HS-5 (cell line): Measurements from ENCODE around the gene SH2B2.

ENCODE experiments used
- DNase-seq: peaks from one replicate; pipeline ENCODE4 v3.0.0-alpha.2; 2012; ENCODE audit warnings: low read depth

The SH2B2 gene

DNA sequence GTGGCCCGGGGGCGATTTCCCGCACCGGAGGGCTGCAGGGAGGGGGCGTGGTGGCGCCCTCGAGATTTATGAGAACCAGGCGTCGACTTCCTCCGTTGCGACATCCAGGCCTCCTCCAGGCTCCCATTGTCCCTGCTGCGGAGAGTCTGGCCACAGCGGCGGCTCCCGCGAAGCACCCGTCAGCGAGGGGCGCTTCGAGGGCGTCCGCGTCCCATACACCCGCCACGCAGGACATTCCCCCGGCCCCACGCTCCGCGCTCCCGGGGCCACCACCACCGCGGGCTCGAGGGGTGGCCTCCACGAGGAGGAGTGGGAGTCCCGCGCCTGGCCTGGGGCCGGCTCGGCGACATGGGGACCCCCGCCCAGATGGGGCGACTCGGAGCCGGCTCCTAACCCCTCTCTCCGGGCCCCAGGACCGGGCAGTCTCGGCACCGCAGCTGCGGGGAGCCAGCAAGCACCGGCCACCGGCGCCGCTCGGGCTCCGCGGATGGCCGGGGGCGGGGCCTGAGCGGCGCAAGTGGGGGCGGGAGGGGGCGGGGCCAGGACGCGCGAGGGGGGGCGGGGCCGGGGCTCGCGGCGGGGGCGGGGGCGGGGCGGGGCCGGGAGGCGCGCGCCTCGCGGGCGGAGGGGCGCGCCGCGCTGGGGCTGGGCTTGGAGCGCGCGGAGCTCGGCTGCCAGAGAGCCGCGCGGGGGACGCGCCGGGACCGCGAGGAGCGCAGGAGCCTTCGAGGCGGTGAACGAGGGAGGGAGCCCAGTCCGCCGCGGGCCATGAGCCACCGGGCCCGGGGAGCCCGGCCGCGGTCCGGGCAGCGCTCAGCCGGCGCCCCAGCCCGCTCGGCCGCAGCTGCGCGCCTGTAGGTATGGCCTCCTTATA lies at the start of gene SH2B2:
TSS of gene SH2B2 (plus strand) at position 632 of the 874 bp plus-strand sequence. CDS start 13,683 bp downstream, outside the sequence.
- DNase-seq: no peak

DNA sequence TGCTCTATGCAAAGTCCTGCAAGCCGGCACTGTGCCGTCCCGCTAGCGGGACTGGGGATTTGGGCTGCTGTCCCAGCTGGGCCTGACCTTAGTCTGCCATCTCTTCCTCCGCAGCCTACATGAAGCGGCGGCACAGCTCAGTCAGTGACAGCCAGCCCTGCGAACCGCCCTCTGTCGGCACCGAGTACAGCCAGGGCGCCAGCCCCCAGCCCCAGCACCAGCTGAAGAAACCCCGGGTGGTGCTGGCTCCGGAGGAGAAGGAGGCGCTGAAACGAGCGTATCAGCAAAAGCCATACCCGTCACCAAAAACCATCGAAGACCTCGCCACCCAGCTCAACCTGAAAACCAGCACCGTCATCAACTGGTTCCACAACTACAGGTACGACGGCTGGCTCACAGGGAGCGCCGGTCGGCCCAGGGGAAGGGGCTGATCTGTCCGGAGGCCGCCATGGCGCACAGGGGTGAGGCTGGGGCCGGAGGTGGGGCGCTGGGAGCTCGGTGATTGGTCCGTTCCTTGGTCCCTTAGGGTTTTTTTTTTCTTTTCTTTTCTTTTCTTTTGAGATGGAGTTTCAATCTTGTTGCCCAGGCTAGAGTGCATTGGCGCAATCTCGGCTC lies 47.4 kb upstream of the SH2B2 start:
- DNase-seq: no peak

DNA sequence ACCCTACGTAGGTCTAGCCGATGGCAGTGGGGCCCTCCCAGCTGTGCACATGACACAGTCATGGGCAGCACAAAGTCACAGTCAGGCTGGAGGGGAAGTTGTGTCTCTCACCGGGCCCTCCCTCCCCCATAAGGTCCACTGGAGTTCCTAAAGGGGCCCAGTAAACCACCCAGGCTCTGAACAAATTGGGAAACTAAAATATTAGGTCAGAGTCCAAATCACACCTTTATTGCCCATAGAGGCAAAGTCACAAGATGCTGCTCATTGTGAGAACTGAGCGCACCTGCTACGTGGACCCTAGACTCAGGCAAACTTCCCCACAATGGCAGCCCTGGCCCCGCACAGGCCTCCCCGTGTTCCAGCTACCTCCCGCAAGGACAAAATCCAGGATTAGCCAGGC lies 45.2 kb upstream of the SH2B2 start:
- no peak for DNase-seq

DNA sequence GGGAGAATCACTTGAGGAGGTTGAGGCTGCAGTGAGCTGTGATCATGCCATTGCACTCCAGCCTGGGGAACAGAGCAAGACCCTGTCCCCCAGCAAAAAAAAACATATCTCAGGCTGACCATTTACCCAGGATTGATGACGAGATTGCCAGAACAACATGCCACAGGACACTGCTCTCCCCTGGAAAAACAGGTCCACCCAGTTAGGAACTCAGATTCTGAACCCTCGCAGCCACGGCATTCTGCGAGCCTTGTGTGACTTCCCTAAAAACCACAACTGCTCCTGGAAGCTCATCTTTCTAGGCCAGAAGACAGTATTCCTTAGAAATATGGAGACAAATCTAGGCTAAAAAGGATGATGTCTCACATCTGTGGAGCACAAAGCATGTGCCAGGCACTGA lies 42.1 kb upstream of the SH2B2 start:
- no peak for DNase-seq

GRCh38 chr7:102248081-102248455 lies 38.6 kb upstream of the SH2B2 start:
- no peak for DNase-seq

DNA sequence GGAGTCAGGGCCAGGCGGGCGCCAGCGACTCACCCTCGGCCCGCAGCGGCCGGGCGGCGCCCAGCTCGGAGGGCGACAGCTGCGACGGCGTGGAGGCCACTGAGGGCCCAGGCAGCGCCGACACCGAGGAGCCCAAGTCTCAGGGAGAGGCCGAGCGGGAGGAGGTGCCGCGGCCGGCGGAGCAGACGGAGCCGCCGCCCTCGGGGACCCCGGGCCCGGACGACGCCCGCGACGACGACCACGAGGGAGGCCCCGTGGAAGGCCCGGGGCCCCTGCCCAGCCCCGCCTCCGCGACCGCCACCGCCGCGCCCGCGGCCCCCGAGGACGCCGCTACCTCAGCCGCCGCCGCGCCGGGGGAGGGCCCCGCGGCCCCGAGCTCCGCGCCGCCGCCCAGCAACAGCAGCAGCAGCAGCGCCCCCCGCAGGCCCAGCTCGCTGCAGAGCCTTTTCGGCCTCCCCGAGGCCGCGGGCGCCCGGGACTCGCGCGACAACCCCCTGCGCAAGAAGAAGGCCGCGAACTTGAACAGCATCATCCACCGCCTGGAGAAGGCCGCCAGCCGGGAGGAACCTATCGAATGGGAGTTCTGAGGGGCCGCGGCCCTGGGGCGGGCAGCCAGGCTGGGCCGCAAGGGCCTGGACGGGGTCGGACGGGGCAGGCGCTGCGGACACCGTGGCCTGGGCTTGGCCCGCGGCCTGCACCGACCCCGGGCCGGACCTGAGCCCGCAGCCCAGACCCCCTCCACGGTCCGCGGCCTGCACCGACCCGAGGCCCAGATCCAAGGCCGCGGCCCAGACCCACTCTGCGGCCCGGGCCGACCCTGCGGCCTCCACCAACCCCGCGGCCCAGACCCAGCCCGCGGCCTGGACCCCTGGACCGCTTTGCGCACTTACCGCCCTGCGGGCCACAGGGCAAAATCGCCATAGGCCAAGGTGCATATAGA lies 37.9 kb upstream of the SH2B2 start:
- no peak for DNase-seq

DNA sequence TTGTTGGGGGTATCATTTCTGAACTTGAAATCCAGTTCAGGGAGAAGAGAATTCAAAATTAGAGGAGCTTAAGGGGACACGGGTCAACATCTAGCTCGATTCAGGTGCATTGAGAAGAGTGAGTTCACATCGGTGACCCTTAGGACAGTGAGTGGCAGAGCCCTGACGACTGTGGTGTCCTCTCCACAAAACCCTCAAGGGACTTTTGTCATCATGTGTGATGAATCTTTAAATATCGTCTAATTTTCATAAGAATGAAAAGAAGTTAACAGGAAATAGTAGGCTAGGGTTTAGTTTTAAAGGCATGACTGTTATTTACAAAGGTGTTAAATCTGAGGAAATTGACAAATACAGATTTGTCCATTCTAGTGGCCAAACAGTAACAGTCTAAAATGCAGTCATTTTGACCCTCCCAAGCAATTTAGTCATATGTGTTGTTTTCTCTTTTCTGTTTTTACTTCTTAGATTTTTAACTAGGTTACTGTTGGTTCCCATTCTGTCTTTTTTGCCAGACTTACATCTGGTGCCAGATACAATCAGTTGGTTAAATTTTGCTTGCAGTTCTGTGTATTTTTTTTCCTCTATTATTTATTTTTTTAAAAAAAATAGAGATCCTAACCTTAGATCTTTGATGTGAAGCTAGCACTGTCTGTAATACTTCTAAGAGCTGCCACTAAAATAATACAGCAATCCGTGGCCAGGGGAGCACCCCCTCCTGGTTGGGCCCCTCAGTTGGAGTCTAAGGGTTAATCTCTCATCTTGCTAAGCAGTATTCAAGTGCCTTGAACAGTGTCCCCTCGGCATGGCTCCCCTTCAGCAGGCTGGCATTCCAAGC lies 34.9 kb upstream of the SH2B2 start:
- DNase-seq: no peak

DNA sequence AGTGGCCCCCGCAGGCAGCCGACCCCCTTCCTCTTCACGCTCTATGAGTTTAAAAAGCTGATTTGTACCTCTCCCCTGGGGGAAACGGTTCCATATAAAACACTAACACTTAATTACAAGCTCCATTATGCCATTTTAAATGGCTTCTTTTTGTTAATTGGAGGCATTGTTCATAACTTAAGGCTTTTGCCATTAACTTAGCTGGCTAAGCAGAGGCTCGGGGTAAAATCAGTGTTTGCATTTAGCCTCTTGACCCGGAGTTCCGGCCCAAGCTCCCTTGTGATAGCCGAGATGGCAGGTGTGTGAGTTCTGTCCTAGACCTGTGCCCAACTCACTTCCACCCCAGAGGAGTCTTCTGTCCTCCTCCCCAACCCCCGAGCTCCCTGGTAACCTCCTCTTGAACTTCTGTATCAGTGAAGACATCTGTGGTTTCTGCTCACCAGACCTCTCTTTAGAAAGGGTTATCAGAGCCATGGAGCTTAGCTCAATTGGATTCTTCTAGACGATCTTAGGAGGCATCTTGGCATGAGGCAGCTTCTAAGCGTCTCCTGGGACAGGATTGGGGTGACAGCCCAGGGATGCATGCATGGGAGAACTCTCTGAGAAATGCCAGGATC lies 34.2 kb upstream of the SH2B2 start:
- no peak for DNase-seq

DNA sequence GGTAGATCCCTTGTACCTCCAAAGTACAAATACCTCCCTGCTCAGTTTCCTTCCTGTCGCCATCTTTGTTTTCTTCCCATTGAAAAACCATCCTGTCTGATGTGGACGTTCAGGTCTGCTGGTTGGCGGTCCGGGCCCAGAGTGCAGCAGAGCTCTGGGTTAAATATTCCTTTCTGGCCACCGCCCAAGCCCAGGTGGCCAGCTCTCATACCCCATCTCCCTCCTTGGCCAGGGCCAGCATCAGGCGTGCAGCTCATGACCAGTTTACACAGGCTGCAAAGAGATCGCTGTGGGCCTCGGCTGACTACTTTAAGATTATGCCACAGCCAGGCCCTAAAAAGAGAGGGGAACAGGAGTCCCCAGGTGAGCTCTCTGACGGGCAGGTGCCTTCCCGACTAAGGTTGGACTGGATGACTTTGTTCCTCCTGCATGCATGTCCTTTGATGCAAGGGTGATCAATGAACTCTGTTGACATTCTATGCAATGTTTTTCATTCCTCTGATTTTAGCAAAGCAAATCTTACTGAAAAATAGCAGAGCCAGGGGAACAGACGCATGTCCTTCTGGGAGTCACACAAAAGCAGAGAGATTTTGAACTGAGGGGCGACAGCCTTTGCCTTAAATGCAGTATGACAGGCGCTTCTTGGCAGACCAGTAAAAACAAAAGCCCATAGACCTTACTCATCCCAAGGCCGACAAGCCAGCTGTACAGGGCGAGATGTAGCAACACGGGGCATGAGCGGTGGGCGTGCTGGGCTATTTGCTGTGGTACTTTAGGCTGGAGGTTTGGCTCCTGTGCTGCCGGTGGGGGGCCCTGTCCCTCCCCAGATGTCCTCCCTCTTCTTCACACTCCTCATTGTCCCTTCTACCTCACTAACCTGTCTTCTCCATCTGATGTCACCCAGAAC lies 33.3 kb upstream of the SH2B2 start:
- DNase-seq: no peak

- no peak for DNase-seq
Measured at GRCh38 chr7:102253973-102254370, 32.7 kb upstream of the SH2B2 start.

DNA sequence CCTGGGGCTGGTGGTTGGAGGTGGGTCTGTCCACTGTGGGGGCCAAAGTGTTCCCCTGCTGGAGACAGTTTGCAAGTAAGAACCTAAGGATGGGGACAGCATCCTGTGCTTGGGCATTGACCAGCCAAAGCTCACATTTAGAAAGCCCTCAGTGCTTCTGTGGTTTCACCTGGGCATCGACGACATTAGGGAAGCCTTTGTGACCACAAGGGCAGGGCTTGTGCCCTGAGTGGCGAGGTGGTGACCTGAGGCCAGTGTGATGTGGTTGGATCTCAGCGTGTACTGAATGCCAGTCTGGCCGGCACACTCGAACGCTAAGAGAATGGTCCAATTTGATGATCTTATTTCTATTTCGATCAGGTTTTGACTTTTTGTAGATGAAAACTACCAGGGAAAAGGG lies 32.1 kb upstream of the SH2B2 start:
- no peak for DNase-seq

DNA sequence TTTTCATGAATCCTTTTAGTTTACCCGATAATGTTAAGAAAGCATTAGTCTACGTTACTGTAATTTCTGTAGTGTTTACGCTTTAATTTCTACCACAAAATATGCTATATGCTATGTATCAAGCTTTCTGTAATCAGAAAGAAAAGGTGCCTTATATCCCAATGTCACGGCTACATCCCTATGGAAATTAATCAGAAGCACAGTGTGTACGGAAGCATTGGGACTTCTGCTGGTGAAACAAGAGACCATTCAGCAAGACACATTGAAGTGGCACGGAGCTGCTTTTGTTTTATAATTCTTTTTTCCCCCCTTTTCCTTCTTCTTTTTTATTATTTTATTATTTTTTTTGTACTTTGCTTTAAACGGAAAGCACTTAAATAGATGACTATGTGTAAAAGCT lies 31.2 kb upstream of the SH2B2 start:
- no peak for DNase-seq

- no peak for DNase-seq
Measured at GRCh38 chr7:102255916-102256315, 30.8 kb upstream of the SH2B2 start.

DNA sequence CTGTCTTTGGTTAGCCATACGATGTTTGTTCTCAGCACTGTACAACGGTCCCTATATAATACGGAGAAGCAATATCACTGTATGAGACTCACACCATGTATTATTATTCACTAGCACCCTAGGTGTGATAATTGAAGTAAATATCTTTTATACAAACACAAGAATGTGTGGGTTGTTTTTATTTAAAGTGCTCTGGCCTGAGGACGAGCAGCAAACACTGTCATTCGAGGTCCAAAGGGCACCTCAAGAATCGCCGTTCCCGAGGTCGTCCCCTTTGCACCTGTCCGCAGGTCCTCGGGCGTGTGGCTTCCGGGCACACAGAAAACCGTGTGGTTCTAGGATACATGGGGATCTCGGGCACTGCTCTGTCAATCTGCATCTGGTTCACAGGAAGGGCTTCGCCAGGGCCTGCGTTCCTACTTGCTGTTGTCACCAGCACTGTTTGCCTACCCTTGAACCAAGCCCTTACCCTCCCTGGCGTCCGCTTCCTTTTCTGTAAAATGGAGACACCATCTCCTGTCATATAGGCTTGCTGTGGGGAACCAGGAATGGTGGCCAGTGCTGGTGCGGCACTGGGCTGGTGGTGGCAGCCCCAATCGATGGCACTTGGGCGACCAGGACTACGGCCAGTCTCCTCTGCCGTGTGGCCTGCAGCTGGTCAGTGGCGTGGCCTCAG lies 28.5 kb upstream of the SH2B2 start:
- DNase-seq: no peak

- no peak for DNase-seq
Measured at GRCh38 chr7:102258749-102259107, 27.9 kb upstream of the SH2B2 start.

DNA sequence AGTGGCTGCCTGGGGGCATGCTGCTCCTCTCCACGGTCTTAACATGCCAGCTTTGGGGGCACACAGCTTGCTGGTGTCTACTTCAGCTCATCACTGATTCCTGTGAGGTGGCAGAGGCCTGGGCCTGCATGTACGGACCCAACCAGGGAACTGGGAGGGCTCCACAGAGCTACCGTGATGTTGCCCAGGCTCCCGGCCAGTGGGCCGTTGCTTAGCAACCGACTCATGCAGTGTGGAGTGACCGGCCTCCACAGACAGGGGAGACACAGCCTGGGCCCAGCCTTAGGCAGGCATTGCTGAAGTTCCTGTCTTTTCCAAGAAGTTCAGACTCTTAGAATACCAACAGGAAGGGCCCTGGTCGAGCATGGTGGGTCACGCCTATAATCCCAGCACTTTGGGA lies 25.8 kb upstream of the SH2B2 start:
- no peak for DNase-seq

DNA sequence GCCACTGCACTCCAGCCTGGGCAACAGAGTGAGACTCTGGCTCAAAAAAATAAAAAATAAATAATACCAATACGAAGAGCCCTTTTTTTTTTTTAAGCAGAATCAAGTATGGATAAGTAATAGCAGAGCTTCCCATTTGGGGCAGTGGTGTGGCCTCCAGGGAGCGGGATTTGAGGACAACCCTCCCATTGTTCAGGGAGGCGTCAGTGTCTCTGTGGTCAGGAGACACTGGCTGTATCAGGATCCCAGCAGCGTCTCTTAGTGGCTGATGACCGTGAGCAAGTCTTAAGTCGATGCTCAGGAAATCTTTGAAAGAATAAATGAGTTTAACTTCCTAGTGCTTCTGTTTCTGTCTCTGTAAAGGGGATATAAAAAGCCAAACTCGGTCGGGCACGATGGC lies 25.2 kb upstream of the SH2B2 start:
- no peak for DNase-seq

DNA sequence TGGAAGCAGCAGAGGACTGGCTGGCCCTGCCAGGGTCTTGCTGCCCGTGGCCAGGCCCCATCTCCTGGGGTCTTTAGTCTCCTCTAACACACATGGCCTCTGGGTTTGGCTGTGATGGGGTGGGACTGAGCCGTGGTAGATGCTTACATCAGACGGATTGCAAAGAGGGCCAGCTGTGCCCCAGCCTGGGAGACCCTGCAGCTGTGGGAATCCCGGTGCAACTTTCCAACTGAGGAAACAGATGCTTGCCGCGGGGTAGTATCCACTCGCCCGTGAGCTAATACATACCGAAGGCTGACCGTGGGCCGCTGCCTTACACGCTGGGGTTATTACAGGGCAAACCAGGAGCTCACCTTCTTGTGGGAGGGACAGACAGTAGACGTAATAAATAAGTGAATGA lies 24.1 kb upstream of the SH2B2 start:
- DNase-seq: no peak

- DNase-seq: no peak
Measured at GRCh38 chr7:102264367-102264891, 22.2 kb upstream of the SH2B2 start.
